GM06990 (cell line): Measurements from ENCODE around the gene KCNJ11.

Experiments used
- DNase-seq: peaks from one replicate; pipeline ENCODE4 v3.0.0-alpha.2; 2011; ENCODE audit not compliant: insufficient read length; ENCODE audit errors: extremely low read depth
- H3K27me3 ChIP-seq: replicated peaks from 2 replicates; pipeline ENCODE4 v1.6.0; 2011; ENCODE audit warnings: low read length; ENCODE audit not compliant: control insufficient read depth, insufficient read depth
- H3K36me3 ChIP-seq: 2 replicates; pipeline ENCODE4 v1.5.1; 2011; ENCODE audit warnings: low read length; ENCODE audit not compliant: control insufficient read depth, insufficient read depth
- H3K4me3 ChIP-seq: replicated peaks from 2 replicates; pipeline ENCODE4 v1.5.1; 2011; ENCODE audit warnings: low read depth, mild to moderate bottlenecking, control low read depth, low read length
- CTCF ChIP-seq: IDR thresholded peaks from 2 replicates; pipeline ENCODE4 v1.5.1; 2011; ENCODE audit warnings: low read length, control low read depth, mild to moderate bottlenecking, inconsistent platforms; ENCODE audit not compliant: insufficient read depth, poor library complexity, severe bottlenecking

Gene KCNJ11

DNA sequence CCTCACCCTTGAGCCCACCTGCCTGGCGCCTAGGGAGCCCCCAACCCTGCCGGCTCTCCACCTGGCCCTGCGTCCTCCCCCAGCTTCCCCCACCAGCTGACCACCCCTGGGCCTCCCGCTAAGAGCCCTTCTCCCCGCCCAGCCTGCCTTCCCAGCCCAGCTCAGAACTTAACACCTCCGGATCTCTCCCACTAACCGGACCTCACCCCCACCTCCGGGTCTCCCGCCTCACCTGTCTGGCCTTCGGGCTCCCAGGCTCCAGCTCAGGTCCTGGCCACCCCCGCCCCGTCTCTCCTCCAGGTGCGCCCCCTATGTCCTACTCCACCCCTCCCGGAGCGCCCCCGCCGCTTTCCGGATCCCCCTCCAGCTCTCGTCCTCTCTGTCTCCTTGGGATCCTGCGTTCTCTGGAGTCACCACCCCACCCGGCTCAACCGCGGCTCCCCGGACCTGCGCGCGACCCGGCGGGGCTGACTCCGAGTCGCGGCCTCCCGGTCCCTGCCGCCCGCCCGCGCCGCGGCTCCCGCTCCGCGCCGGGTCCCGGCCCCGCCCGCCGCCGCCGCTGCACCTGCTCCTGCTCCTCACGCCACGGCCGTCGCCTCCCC lies at the start of gene KCNJ11:
KCNJ11 (minus strand) TSS at position 51 of the 602 bp plus-strand sequence. CDS start 568 bp downstream, outside the sequence.
- Histone ChIP-seq H3K27me3 (no peaks in the 10 kb centered on the region; the same call in 1 of the 2 replicates), H3K36me3 (no peaks in the 10 kb centered on the region), H3K4me3 (peak within 1 kb of the TSS; percentile 50)
- DNase-seq = no peak
- peak; percentile 16 for TF ChIP-seq CTCF

DNA sequence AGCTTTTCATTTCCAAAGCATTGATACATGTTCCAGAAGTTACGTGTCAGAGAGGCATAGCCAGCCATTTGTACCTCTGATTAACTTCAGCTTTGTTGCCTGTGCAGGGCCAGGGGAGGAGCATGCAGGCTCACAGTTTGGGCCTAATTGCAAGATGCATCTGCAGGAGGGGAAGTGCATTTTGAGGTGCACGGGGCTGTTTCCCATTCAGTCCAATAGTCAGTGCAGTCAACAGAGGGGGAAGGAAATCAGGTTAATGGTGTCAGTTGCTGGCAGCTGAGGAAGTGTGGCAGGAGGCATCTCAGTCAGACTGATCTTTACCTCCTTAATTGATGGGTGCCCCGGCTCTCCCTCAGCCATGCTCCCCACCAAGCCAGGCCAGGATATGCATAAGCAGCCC lies 48.9 kb upstream of the KCNJ11 start:
- no peak for TF ChIP-seq CTCF
- Histone ChIP-seq H3K4me3 (no peak overlapping the region), H3K36me3 (no peaks in the 10 kb centered on the region), H3K27me3 (peaks cover 2% of the 10 kb centered on the region; the same call in 1 of the 2 replicates)
- no peak for DNase-seq

- TF ChIP-seq CTCF = no peak
- DNase-seq = no peak
- Histone ChIP-seq H3K27me3 (no peaks in the 10 kb centered on the region; the same call in none of the 2 replicates), H3K4me3 (no peak overlapping the region), H3K36me3 (no peaks in the 10 kb centered on the region)
Measured at GRCh38 chr11:17434108-17434507, 45.6 kb upstream of the KCNJ11 start.

DNA sequence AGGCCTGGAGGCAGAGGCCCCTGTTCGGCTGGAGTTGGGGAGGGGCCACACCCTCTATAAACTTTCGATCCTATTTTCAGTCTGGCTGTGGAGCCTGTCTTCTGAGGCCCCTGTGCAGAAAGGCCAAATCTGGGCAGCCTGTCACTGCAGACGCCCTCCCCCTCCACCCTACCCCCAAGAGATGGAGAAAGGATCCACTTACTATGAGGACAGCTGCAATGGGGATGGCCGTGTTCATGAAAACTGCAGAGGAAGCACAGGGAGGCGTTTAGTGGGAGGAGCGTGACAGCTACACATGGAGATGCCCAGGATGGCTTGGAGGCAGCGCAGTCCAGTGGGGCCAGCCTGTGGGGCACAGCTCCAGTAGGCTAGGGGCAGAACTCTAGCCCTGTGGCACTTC lies 43.5 kb upstream of the KCNJ11 start:
- Histone ChIP-seq H3K4me3 (no peak overlapping the region), H3K27me3 (no peaks in the 10 kb centered on the region; the same call in none of the 2 replicates), H3K36me3 (no peaks in the 10 kb centered on the region)
- no peak for DNase-seq
- no peak for TF ChIP-seq CTCF

- H3K4me3 ChIP-seq = no peak overlapping the region
- no peaks in the 10 kb centered on the region; the same call in none of the 2 replicates for H3K27me3 ChIP-seq
- TF ChIP-seq CTCF = no peak
- H3K36me3 ChIP-seq = no peaks in the 10 kb centered on the region
- DNase-seq = no peak
Measured at GRCh38 chr11:17431139-17431538, 42.7 kb upstream of the KCNJ11 start.
